GM21619 (cell line): ENCODE data around the gene SHLD3.
"Not testable (repeated sequence)": the region's sequence is repeated elsewhere in the genome, so short reads cannot be mapped to it uniquely, and the experiment has no call there.

ENCODE experiments used
- ATAC-seq: cut with Tn5 transposase; IDR thresholded peaks from one replicate; pipeline ENCODE4 v1.9.1; 2021; ENCODE audit not compliant: unreplicated experiment

SHLD3 gene

GRCh38 chr5:65624571-65625555, at the start of gene SHLD3, which contains the start of gene TRAPPC13:
SHLD3 (plus strand) TSS chr5:65625027; CDS start chr5:65629588, 4,561 bp downstream.
TRAPPC13 (plus strand) TSS chr5:65625027; CDS start chr5:65625061, 34 bp downstream.
- ATAC-seq = peak; percentile 70

DNA sequence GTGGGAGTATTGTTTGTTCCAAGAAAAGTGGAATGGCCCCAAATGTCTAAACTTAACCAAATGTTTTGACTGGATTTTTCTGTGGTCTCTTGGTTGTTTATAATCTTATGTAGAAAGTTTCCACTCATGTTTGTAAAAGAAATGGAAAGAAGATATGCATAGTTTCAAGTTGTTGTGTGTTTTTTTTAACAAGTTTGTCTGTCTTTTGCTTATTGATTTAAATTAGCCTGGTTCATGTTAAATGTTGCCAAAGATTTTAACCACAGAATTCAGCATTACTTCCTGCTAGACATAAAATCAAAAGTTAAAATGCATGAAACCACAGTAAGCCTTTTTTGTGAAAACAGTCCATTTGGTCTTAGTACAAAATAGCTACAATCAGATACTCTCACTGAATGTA, 47.7 kb upstream of the SHLD3 start:
- no peak for ATAC-seq

DNA sequence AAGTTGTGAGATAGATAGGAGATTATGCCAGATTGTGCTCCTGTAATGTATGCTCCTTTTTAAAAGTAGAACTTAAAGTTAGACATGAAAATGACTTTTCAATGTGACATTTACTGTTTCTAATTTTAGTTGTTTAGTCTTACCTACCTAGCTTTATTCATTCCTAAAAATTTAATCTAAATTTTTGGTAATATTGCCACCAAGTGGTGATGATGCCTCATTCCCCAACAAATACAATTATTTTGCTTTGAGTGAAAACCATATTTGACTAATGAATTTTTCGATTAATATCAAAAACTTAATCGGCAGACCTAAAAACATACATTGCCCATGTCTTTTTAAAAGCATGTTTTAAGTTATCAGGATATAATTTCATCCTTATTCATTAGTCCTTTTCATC, 36.1 kb upstream of the SHLD3 start:
- ATAC-seq = no peak

- ATAC-seq = not testable (repeated sequence)
These were observed 23.1 kb upstream of the SHLD3 start for GRCh38 chr5:65601761-65602160.

DNA sequence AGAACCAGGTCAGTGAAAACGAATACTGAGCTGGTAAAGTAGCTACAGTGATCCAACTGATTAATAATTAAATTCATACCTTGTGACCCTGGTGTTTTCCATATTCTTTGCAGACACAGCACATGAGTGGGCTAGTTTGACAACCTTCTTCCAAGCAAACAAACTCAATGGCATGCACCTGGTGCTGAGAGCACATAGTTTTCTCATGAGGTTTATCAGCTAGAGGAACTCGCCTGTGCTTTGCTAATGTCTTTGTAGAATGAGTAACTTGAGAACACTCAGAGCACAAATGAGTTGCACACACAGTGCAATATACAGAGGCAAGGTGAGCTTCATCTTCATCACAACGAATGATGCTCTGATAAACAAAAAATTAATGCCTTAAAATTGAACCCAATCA, 13.3 kb upstream of the SHLD3 start:
- ATAC-seq = no peak

DNA sequence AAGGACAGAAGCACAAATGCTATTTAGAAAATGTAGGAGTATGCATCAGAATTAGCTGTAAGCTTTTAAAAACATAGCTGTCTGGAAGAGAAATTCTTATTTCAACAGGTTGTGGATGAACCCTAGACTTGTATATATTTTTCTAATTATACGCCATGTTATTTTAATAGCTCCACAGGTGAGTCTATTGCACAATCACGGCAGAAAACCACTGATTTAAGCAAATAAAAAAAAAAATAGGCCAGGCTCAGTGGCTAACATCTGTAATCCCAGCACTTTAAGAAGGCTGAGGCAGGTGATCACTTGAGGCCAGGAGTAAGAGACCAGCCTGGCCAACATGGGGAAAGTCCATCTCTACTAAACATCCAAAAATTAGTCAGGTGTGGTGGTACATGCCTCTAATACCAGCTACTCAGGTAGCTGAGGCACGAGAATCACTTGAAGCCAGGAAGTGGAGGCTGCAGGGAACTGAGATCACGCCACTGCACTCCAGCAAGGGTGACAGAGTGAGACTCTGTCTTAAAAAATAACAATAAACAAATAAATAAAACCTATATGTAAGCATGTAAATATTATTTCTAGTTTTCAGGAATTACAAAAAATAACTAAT, 12.4 kb upstream of the SHLD3 start:
- ATAC-seq = no peak

- no peak for ATAC-seq
These were observed 4.8 kb upstream of the SHLD3 start for GRCh38 chr5:65620021-65620420.

GRCh38 chr5:65621961-65622360, 2.9 kb upstream of the SHLD3 start:
- ATAC-seq = not testable (repeated sequence)

DNA sequence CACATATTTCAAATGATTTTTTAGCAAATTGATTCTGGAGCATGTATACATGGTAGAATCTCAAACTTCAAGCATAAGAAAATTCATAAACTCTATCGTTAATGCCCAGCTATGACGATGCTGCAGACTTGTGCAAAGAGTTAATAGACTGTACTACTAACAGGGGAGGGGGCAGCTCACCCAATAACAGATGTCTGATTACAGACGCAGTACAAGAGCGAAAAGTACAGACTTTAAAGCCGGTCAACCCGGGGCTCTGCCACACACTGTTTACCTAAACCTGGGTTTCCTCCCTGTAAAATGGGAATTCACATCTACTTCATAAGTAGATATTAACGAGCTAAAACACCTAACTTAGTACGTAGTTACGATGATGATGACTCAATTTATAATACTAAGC, 1.3 kb upstream of the SHLD3 start:
- no peak for ATAC-seq

DNA sequence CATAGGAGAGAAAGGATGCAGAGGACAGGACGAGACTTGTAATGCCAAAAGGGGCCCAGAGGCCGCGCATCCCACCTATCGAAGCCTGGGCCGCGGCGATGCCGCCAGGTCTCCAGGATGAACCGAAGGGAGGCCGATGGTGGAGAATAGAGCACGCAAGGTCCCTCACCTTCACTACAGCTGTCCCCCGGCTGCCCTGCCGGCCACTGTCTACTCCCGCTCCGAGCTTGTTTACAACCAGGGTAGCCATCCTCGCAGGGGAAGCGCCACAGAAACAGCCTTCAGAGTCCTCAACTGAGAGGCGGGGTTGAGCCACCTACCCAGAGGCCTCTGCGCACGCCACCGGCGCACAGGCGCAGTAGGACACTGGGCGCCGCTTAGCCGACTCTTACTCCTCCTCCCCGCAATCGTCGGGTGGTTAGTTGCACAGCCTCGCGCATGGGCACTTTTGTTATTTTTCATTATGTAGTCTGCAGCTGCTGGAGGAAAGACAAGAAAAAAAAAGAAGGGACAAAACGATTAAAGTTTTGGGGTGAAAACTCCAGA, 729 bp upstream of the SHLD3 start, which contains the start of gene TRIM23:
TRIM23 (minus strand) TSS at position 309 of the 546 bp plus-strand sequence; CDS start at position 250, 59 bp downstream.
- peak; percentile 95 for ATAC-seq

- no peak for ATAC-seq
These were observed 916 bp downstream of the SHLD3 start for GRCh38 chr5:65625743-65626142.

- no peak for ATAC-seq
These were observed 6.2 kb downstream of the SHLD3 start for GRCh38 chr5:65630981-65631380.

- ATAC-seq = no peak
These were observed 15.4 kb downstream of the SHLD3 start for GRCh38 chr5:65640240-65640639.

DNA sequence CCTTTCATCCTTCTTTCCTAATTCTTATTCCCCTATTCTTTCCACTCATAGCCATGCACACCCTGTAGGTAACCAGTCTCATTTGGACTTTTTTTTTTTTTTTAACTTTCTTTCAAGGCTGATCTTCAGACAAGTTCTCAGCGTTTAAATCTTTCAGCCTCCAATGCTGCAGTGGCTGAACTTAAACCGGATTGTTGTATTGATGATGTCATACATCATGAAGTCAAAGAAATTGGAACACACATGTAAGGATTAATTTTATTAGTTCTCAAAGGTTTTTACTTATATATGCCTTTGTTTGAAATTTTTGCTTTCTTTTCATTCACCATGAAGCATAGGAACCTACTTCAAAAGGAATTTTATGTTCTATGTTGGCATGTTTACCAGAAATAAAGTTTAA, 22.1 kb downstream of the SHLD3 start:
- no peak for ATAC-seq

DNA sequence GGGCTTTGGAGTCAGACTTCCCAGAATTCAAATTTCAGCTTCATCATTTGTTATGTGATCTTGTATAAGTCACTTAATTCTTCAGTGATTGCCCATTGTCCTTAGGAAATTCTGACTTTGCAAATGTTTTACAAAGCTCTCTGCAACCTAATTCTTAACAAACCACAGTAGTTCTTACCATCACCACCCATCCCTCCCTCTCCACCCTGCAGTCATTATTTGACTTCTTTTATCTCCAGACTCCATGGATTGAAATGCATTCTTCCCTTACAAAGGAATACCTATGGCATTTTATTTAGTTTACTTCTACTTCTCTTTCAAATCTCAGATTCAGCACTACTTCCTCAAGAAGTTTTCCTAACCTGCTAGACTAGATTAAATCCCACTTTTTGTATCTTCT, 23.1 kb downstream of the SHLD3 start:
- ATAC-seq = no peak

- no peak for ATAC-seq
These were observed 26.3 kb downstream of the SHLD3 start for GRCh38 chr5:65651144-65651543.

- ATAC-seq = no peak
These were observed 29.9 kb downstream of the SHLD3 start for GRCh38 chr5:65654713-65655112.

GRCh38 chr5:65663804-65664521, 39.1 kb downstream of the SHLD3 start:
- no peak for ATAC-seq

DNA sequence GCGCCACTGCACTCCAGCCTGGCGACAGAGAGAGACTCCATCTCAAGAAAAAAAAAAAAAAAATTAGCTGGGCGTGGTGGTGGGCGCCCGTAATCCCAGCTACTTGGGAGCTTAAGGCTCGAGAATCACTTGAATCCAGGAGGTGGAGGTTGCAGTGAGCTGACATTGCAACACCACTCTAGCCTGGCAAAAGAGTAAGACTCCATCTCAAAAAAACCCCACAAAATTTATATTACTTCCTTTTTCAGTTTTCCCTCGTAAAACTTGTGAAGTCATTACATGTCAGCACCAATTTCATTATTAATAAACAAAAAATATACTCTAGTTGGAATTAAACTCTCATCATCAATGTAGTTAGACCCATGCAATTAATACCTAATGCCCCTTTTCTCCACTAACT, 43.9 kb downstream of the SHLD3 start:
- no peak for ATAC-seq

DNA sequence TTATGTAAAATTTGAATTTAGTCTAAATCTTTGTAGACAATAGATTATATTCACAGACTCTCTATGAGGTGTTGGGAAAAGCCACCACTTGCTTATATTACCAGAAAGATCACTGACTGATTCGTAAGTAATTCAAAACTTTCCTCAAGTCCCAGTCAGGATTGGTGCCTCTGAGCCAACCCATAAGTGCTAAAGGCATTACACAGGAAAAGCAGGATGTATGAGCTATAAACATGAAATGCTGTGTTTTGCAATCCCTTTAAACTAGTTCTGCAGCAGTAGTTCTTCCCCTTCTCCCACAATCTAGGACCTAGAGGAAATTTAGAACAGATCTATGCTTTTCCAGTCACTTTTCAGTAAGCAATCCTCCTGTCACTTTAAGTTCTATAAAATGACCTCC, 48.0 kb downstream of the SHLD3 start:
- no peak for ATAC-seq

DNA sequence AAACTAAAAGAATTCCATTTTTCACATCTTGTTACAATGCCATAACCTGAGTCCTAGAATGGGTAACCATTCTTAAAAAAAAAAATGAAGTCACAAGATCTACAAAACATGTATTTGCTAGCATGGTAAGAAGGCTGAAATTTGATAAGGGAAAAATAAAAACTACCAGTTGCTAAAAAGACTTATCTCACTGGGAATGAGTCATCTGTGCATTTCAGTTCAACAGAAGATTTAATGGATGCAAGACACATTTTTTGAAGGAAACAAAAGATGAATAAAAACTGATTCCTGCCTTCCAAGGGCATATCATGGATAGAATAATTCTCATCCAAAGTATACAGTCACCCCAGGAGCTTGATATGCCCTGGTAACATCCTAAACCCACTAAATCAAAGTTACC, 49.9 kb downstream of the SHLD3 start:
- ATAC-seq = no peak
